ENCODE data around the gene SSBP1. TPM values are rescaled to one million over a fixed set of nuclear protein-coding genes. Genes with fewer than 3 reads are reported as not detected.

SSBP1 gene
- total RNA-seq, 1 experiment from 2014 or later, result 245 TPM

- TF ChIP-seq ZNF281 (CRISPR knock-in tag; IDR thresholded peaks at IDR 0.05) (no peak), RORB (CRISPR knock-in tag; IDR thresholded peaks at IDR 0.05) (no peak)
Observed at GRCh38 chr7:141742229-141742628, 4.1 kb downstream of the SSBP1 start (continued).

GRCh38 chr7:141744131-141744530, 6.0 kb downstream of the SSBP1 start:
- peaks cover 79% of the 10 kb centered on the region for H3K36me3 Mint-ChIP-seq
- peaks cover 8% of the 10 kb centered on the region for H3K4me1 Mint-ChIP-seq
- no peaks in the 10 kb centered on the region for H3K9me3 Mint-ChIP-seq
- TF ChIP-seq GTF2I (CRISPR knock-in tag; conservative IDR thresholded peaks at IDR 0.05), result no peak
- TF ChIP-seq ZNF232 (CRISPR knock-in tag; IDR thresholded peaks at IDR 0.05), result no peak
- TF ChIP-seq IRF2 (CRISPR knock-in tag; IDR thresholded peaks at IDR 0.05; ENCODE audit: borderline replicate concordance, low read depth), result no peak
- TF ChIP-seq FOXP1 (CRISPR knock-in tag; IDR thresholded peaks at IDR 0.05; ENCODE audit: borderline replicate concordance), result no peak
- TF ChIP-seq ZNF416 (CRISPR knock-in tag; IDR thresholded peaks at IDR 0.05), result no peak
- TF ChIP-seq ZMAT4 (CRISPR knock-in tag; IDR thresholded peaks at IDR 0.05), result no peak
- TF ChIP-seq CREB1 (CRISPR knock-in tag; IDR thresholded peaks at IDR 0.05), result no peak
- TF ChIP-seq ARID4B (CRISPR knock-in tag; IDR thresholded peaks at IDR 0.05; ENCODE audit: borderline replicate concordance), result no peak
- TF ChIP-seq ZNF671 (CRISPR knock-in tag; IDR thresholded peaks at IDR 0.05), result no peak
- no peak for TF ChIP-seq ESRRA (CRISPR knock-in tag; IDR thresholded peaks at IDR 0.05; ENCODE audit: borderline replicate concordance)
- no peak for TF ChIP-seq USF1 (CRISPR knock-in tag; IDR thresholded peaks at IDR 0.05)
- TF ChIP-seq SP1 (CRISPR knock-in tag; conservative IDR thresholded peaks at IDR 0.05), result no peak
- TF ChIP-seq ZNF138 (CRISPR knock-in tag; conservative IDR thresholded peaks at IDR 0.05), result no peak
- TF ChIP-seq CTCF (IDR thresholded peaks at IDR 0.05), result no peak
- no peak for TF ChIP-seq ZNF121 (CRISPR knock-in tag; IDR thresholded peaks at IDR 0.05)
- no peak for TF ChIP-seq STAT6 (CRISPR knock-in tag; conservative IDR thresholded peaks at IDR 0.05; ENCODE audit: low read depth)
- TF ChIP-seq NFE2L1 (CRISPR knock-in tag; IDR thresholded peaks at IDR 0.05), result no peak
- no peak for TF ChIP-seq TEAD1 (CRISPR knock-in tag; IDR thresholded peaks at IDR 0.05)
- no peak overlapping the region for H3K4me3 Mint-ChIP-seq
- no peaks in the 10 kb centered on the region for H3K27me3 Mint-ChIP-seq (ENCODE audit: low read depth)
- DNase-seq (ENCODE audit: low spot score) (no peak), ATAC-seq (no peak)
- POLR2A ChIA-PET, result no interaction called here
- CTCF ChIA-PET, result no interaction called here
- H3K27ac Mint-ChIP-seq, result no peak overlapping the region

Measured in WTC11 (cell line).